Brain pericyte (primary cell): ENCODE results near the gene PIGL.
"Not testable (repeated sequence)": the region's sequence is repeated elsewhere in the genome, so short reads cannot be mapped to it uniquely, and the experiment has no call there.

Experiments used
- DNase-seq: peaks from one replicate; pipeline ENCODE4 v3.0.0-alpha.2; 2012; ENCODE audit warnings: low read depth, low spot score

The PIGL gene

GRCh38 chr17:16273499-16273898 is 56.5 kb downstream of the PIGL start:
- DNase-seq = no peak

- no peak for DNase-seq
These were observed 56.9 kb downstream of the PIGL start for GRCh38 chr17:16273929-16274339.

GRCh38 chr17:16275024-16275423 is 58.0 kb downstream of the PIGL start:
- no peak for DNase-seq

GRCh38 chr17:16277163-16277562 is 60.2 kb downstream of the PIGL start:
- no peak for DNase-seq

- DNase-seq = no peak
These were observed 64.3 kb downstream of the PIGL start for GRCh38 chr17:16281351-16281750.

GRCh38 chr17:16282522-16282921 is 65.5 kb downstream of the PIGL start:
- no peak for DNase-seq

GRCh38 chr17:16283705-16284104 is 66.7 kb downstream of the PIGL start:
- no peak for DNase-seq

- no peak for DNase-seq
These were observed 68.6 kb downstream of the PIGL start for GRCh38 chr17:16285646-16286008.

- DNase-seq = peak; percentile 79
These were observed 69.3 kb downstream of the PIGL start for GRCh38 chr17:16286009-16286946.

- DNase-seq = no peak
These were observed 70.0 kb downstream of the PIGL start for GRCh38 chr17:16286947-16287562.

GRCh38 chr17:16287563-16288027 is 70.6 kb downstream of the PIGL start:
- DNase-seq = no peak

- no peak for DNase-seq
These were observed 72.0 kb downstream of the PIGL start for GRCh38 chr17:16288860-16289571.

- DNase-seq = no peak
These were observed 76.9 kb downstream of the PIGL start for GRCh38 chr17:16293931-16294330.

- DNase-seq = no peak
These were observed 77.5 kb downstream of the PIGL start for GRCh38 chr17:16294560-16294959.

- not testable (repeated sequence) for DNase-seq
These were observed 79.1 kb downstream of the PIGL start for GRCh38 chr17:16296072-16296471.

- DNase-seq = no peak
These were observed 80.5 kb downstream of the PIGL start for GRCh38 chr17:16297367-16298139.

GRCh38 chr17:16298140-16298662 is 81.2 kb downstream of the PIGL start:
- no peak for DNase-seq

GRCh38 chr17:16300554-16300953 is 83.5 kb downstream of the PIGL start:
- no peak for DNase-seq

- no peak for DNase-seq
These were observed 85.2 kb downstream of the PIGL start for GRCh38 chr17:16301963-16302855.

GRCh38 chr17:16302856-16303255 is 85.8 kb downstream of the PIGL start:
- no peak for DNase-seq
